ENCODE measurements around the gene APOE. TPM values are rescaled to one million over a fixed set of nuclear protein-coding genes. Genes with fewer than 3 reads are reported as not detected.

The APOE gene
- total RNA-seq (2014; rRNA removed; shearing (Covaris generic)): 1,391 and 1,438 TPM in 2 replicates
- 1,133 and 1,232 TPM in 2 replicates for polyA plus RNA-seq (2016; fragmentation: Nextera tagmentation; extraction: Ambion mirVana)
- long read RNA-seq, transcript APOE-201 (4 exons, 1,208 nt): major isoform, 1,091 of 1,170 reads
- long read RNA-seq, transcript APOE-203 (4 exons, 864 nt): minor isoform, 23 of 1,170 reads
- long read RNA-seq, transcript APOE-204 (4 exons, 737 nt): minor isoform, 9 of 1,170 reads
- long read RNA-seq, transcript APOE-202 (3 exons, 923 nt): minor isoform, 32 of 1,170 reads
- long read RNA-seq, partial matches to known transcripts: 9 of 1,170 reads
- long read RNA-seq, other reads (novel, unspliced or antisense): 6 of 1,170 reads

DNA sequence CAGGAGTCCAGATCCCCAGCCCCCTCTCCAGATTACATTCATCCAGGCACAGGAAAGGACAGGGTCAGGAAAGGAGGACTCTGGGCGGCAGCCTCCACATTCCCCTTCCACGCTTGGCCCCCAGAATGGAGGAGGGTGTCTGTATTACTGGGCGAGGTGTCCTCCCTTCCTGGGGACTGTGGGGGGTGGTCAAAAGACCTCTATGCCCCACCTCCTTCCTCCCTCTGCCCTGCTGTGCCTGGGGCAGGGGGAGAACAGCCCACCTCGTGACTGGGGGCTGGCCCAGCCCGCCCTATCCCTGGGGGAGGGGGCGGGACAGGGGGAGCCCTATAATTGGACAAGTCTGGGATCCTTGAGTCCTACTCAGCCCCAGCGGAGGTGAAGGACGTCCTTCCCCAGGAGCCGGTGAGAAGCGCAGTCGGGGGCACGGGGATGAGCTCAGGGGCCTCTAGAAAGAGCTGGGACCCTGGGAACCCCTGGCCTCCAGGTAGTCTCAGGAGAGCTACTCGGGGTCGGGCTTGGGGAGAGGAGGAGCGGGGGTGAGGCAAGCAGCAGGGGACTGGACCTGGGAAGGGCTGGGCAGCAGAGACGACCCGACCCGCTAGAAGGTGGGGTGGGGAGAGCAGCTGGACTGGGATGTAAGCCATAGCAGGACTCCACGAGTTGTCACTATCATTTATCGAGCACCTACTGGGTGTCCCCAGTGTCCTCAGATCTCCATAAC is at the start of gene APOE:
TSS of gene APOE (plus strand) at position 360 of the 724 bp plus-strand sequence. CDS start 829 bp downstream, outside the sequence.
- Histone ChIP-seq H3K4me2 (peak within 1 kb of the TSS; percentile 92), H3K27me3 (ENCODE audit: insufficient read depth) (no peaks in the 10 kb centered on the region), H2AFZ (peak within 1 kb of the TSS; percentile 38; the same call in 1 of the 2 replicates), H3K79me2 (replicated peaks; ENCODE audit: insufficient read depth) (peaks cover 17% of the 10 kb centered on the region), H3K27ac (ENCODE audit: low read depth) (peak within 1 kb of the TSS; percentile 99), H3F3A (replicated peaks; ENCODE audit: low read depth) (peaks cover 58% of the 10 kb centered on the region), H3K4me3 (peak within 1 kb of the TSS; percentile 95), H3K9me2 (ENCODE audit: insufficient read depth) (no peaks in the 10 kb centered on the region), H3K4me1 (ENCODE audit: insufficient read depth) (peaks cover 17% of the 10 kb centered on the region), H4K20me1 (replicated peaks; ENCODE audit: insufficient read depth) (no peaks in the 10 kb centered on the region; the same call in 1 of the 2 replicates), H3K36me3 (ENCODE audit: insufficient read depth) (peaks cover 30% of the 10 kb centered on the region)
- H3K4me1 Mint-ChIP-seq: peaks cover 22% of the 10 kb centered on the region
- H3K27me3 Mint-ChIP-seq (ENCODE audit: insufficient read depth, low read depth, poor library complexity): peaks cover 38% of the 10 kb centered on the region
- DNase-seq (ENCODE audit: low spot score): peak; percentile 91
- peak within 1 kb of the TSS; percentile 97 for H3K4me3 Mint-ChIP-seq
- H3K36me3 Mint-ChIP-seq (ENCODE audit: low read depth): peaks cover 63% of the 10 kb centered on the region
- peak within 1 kb of the TSS; percentile 98 for H3K27ac Mint-ChIP-seq
- H3K9me3 Mint-ChIP-seq: peaks cover 2% of the 10 kb centered on the region; the same call in 1 of the 3 replicates
- peak; percentile 60 for ATAC-seq
- TF ChIP-seq NANOG (IDR thresholded peaks at IDR 0.05; ENCODE audit: borderline replicate concordance) (peak; percentile 25; the same call in 1 of the 2 replicates), POLR2AphosphoS5 (IDR thresholded peaks at IDR 0.05; ENCODE audit: low read depth) (peak; percentile 98), JUNB (IDR thresholded peaks at IDR 0.05; ENCODE audit: unreplicated experiment) (no peak)

DNA sequence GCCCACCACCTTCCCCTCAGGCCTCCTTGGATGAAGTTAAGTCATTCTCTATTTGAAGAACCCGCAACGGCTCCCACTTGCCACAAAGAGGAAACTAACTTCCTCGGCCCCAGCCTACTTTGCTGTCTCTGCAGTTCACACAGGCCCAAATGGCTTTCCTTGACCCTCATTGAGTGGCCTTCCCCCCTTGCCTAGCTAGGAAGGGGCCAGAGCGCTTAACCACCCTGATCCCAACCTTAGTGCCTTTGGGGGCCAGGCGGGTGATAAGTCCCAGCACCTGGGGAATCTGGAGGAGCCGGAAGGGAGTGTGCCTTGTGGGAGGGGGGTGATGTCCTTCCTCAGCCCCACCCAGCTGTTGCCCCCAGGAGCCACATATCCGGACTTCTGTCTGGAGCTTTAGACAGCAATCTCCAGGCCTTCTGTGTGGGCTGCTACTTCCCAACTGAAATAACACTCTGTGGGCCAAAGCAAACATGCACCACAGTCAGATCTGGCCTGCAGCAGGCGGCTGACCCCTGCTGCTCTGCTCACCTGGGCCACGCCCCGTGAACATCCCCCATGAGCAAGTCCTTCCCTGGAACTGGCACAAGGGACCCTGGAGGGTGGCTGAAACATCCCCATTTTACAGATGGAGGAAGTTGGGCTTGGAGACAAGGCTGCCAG is 49.0 kb upstream of the APOE start:
- Histone ChIP-seq H3K79me2 (replicated peaks; ENCODE audit: insufficient read depth) (peaks cover 100% of the 10 kb centered on the region), H3K4me3 (no peak overlapping the region), H4K20me1 (replicated peaks; ENCODE audit: insufficient read depth) (peaks cover 74% of the 10 kb centered on the region), H3K27me3 (ENCODE audit: insufficient read depth) (no peaks in the 10 kb centered on the region), H3K36me3 (ENCODE audit: insufficient read depth) (peaks cover 8% of the 10 kb centered on the region; the same call in 1 of the 2 replicates), H3K9me2 (ENCODE audit: insufficient read depth) (no peaks in the 10 kb centered on the region), H2AFZ (no peak overlapping the region), H3K27ac (ENCODE audit: low read depth) (0 out of 2 replicates have a peak overlapping the region, but pooled peaks have one; percentile 50), H3F3A (replicated peaks; ENCODE audit: low read depth) (peaks cover 9% of the 10 kb centered on the region; the same call in 1 of the 2 replicates), H3K4me1 (ENCODE audit: insufficient read depth) (peaks cover 5% of the 10 kb centered on the region; the same call in 1 of the 2 replicates), H3K4me2 (no peak overlapping the region)
- H3K36me3 Mint-ChIP-seq (ENCODE audit: low read depth): peaks cover 44% of the 10 kb centered on the region
- no peaks in the 10 kb centered on the region for H3K9me3 Mint-ChIP-seq
- H3K4me3 Mint-ChIP-seq: no peak overlapping the region
- DNase-seq (ENCODE audit: low spot score): no peak
- peaks cover 9% of the 10 kb centered on the region for H3K27me3 Mint-ChIP-seq (ENCODE audit: insufficient read depth, low read depth, poor library complexity)
- peaks cover 9% of the 10 kb centered on the region for H3K4me1 Mint-ChIP-seq
- no peak overlapping the region for H3K27ac Mint-ChIP-seq
- peak; percentile 50 for ATAC-seq
- TF ChIP-seq POLR2AphosphoS5 (IDR thresholded peaks at IDR 0.05; ENCODE audit: low read depth): no peak
- TF ChIP-seq, protein P1, sequence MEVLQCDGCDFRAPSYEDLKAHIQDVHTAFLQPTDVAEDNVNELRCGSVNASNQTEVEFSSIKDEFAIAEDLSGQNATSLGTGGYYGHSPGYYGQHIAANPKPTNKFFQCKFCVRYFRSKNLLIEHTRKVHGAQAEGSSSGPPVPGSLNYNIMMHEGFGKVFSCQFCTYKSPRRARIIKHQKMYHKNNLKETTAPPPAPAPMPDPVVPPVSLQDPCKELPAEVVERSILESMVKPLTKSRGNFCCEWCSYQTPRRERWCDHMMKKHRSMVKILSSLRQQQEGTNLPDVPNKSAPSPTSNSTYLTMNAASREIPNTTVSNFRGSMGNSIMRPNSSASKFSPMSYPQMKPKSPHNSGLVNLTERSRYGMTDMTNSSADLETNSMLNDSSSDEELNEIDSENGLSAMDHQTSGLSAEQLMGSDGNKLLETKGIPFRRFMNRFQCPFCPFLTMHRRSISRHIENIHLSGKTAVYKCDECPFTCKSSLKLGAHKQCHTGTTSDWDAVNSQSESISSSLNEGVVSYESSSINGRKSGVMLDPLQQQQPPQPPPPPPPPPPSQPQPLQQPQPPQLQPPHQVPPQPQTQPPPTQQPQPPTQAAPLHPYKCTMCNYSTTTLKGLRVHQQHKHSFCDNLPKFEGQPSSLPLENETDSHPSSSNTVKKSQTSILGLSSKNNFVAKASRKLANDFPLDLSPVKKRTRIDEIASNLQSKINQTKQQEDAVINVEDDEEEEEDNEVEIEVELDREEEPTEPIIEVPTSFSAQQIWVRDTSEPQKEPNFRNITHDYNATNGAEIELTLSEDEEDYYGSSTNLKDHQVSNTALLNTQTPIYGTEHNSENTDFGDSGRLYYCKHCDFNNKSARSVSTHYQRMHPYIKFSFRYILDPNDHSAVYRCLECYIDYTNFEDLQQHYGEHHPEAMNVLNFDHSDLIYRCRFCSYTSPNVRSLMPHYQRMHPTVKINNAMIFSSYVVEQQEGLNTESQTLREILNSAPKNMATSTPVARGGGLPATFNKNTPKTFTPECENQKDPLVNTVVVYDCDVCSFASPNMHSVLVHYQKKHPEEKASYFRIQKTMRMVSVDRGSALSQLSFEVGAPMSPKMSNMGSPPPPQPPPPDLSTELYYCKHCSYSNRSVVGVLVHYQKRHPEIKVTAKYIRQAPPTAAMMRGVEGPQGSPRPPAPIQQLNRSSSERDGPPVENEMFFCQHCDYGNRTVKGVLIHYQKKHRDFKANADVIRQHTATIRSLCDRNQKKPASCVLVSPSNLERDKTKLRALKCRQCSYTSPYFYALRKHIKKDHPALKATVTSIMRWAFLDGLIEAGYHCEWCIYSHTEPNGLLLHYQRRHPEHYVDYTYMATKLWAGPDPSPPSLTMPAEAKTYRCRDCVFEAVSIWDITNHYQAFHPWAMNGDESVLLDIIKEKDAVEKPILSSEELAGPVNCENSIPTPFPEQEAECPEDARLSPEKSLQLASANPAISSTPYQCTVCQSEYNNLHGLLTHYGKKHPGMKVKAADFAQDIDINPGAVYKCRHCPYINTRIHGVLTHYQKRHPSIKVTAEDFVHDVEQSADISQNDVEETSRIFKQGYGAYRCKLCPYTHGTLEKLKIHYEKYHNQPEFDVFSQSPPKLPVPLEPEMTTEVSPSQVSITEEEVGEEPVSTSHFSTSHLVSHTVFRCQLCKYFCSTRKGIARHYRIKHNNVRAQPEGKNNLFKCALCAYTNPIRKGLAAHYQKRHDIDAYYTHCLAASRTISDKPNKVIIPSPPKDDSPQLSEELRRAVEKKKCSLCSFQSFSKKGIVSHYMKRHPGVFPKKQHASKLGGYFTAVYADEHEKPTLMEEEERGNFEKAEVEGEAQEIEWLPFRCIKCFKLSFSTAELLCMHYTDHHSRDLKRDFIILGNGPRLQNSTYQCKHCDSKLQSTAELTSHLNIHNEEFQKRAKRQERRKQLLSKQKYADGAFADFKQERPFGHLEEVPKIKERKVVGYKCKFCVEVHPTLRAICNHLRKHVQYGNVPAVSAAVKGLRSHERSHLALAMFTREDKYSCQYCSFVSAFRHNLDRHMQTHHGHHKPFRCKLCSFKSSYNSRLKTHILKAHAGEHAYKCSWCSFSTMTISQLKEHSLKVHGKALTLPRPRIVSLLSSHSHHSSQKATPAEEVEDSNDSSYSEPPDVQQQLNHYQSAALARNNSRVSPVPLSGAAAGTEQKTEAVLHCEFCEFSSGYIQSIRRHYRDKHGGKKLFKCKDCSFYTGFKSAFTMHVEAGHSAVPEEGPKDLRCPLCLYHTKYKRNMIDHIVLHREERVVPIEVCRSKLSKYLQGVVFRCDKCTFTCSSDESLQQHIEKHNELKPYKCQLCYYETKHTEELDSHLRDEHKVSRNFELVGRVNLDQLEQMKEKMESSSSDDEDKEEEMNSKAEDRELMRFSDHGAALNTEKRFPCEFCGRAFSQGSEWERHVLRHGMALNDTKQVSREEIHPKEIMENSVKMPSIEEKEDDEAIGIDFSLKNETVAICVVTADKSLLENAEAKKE (CRISPR knock-in tag; IDR thresholded peaks at IDR 0.05): no peak
- TF ChIP-seq NANOG (IDR thresholded peaks at IDR 0.05; ENCODE audit: borderline replicate concordance): no peak
- TF ChIP-seq STAT1 (IDR thresholded peaks at IDR 0.05; ENCODE audit: unreplicated experiment): no peak
- no peak for TF ChIP-seq EZH2phosphoT487 (IDR thresholded peaks at IDR 0.05; ENCODE audit: unreplicated experiment)
- TF ChIP-seq, protein P2, sequence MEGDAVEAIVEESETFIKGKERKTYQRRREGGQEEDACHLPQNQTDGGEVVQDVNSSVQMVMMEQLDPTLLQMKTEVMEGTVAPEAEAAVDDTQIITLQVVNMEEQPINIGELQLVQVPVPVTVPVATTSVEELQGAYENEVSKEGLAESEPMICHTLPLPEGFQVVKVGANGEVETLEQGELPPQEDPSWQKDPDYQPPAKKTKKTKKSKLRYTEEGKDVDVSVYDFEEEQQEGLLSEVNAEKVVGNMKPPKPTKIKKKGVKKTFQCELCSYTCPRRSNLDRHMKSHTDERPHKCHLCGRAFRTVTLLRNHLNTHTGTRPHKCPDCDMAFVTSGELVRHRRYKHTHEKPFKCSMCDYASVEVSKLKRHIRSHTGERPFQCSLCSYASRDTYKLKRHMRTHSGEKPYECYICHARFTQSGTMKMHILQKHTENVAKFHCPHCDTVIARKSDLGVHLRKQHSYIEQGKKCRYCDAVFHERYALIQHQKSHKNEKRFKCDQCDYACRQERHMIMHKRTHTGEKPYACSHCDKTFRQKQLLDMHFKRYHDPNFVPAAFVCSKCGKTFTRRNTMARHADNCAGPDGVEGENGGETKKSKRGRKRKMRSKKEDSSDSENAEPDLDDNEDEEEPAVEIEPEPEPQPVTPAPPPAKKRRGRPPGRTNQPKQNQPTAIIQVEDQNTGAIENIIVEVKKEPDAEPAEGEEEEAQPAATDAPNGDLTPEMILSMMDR (conservative IDR thresholded peaks at IDR 0.05; ENCODE audit: low read depth in 2 of 2): no peak
- no peak for TF ChIP-seq ZNF114 (CRISPR knock-in tag; IDR thresholded peaks at IDR 0.05)
- TF ChIP-seq EZH2 (IDR thresholded peaks at IDR 0.05; ENCODE audit: low read depth, unreplicated experiment): no peak
- TF ChIP-seq CREB1 (CRISPR knock-in tag; IDR thresholded peaks at IDR 0.05; ENCODE audit: low read depth): no peak

Measured in GM23338 (cell line).